NCI-H128 (cell line): ENCODE data around the gene DNAJC4.

Source experiments
- DNase-seq: peaks from one replicate; lab custom pipeline; 2025; ENCODE audit not compliant: unreplicated experiment; lab: John Stamatoyannopoulos, UW

Gene DNAJC4

GRCh38 chr11:64229090-64229743, 1.1 kb upstream of the DNAJC4 start:
- DNase-seq = no peak

- no peak for DNase-seq
Measured at GRCh38 chr11:64229744-64230170, 591 bp upstream of the DNAJC4 start.

GRCh38 chr11:64230985-64231365, 627 bp downstream of the DNAJC4 start:
- DNase-seq = no peak

DNA sequence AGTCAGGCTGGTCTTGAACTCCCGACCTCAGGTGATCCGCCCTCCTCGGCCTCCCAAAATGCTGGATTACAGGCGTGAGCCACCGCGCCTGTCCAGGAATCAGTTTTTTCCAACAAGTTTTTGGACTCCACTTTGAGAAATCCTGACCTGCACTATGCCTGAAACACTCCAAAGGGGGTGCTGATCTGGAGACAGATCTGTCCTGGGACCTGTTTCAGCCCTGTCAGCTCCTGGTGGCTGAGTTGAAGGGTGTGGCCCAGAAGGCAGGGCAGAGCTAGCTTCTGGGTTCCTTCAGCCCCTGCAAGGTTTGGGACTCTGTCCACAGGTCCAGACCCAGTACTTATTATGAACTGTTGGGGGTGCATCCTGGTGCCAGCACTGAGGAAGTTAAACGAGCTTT, 1.2 kb downstream of the DNAJC4 start:
- no peak for DNase-seq

GRCh38 chr11:64232182-64232966, 2.0 kb downstream of the DNAJC4 start:
- DNase-seq = no peak

DNA sequence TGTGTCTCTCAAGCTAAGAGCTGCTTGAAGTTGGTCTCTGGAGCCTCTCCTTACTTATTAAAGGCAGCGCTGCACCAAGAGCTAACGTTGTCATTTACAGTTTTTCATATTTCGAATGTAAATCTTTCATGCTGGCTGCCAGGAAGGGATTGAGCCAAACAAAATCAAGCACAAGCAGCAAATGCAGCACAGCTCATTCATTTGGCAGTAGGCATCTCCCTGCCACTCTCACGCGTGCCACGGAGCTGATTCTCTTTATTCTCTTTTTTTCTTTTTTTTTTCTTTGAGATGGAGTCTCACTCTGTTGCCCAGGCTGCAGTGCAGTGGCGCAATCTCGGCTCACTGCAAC, 2.6 kb downstream of the DNAJC4 start:
- DNase-seq = no peak

DNA sequence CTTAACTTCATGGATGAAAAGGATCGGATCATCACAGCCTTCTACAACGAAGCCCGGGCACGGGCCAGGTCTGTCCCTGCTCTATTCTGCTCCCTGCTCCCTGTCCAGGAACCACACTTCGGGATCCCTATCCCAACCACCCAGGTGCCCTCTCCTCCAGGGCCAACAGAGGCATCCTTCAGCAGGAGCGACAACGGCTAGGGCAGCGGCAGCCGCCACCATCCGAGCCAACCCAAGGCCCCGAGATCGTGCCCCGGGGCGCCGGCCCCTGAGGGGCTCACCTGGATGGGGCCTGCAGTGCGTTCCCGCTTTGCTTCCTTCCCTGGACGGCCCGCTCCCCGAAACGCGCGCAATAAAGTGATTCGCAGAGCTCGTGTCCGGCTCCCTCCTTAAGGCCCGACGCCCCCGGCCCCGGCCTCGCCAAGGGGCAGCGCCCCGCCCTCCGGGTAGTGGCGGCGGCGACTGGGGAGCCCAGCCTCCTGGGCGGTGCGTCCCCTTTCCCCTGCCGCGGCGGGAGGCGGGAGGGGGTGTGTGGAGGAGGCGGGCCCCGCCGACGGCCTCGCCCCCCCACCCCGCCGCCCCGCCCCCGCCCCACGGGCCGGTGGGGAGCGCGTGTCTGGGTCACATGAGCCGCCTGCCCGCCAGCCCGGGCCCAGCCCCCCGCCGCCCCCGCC, 3.7 kb downstream of the DNAJC4 start, which contains the start of gene VEGFB:
Gene VEGFB (plus strand): TSS at position 672 of the 674 bp plus-strand sequence. CDS start 250 bp downstream, outside the sequence.
- no peak for DNase-seq

DNA sequence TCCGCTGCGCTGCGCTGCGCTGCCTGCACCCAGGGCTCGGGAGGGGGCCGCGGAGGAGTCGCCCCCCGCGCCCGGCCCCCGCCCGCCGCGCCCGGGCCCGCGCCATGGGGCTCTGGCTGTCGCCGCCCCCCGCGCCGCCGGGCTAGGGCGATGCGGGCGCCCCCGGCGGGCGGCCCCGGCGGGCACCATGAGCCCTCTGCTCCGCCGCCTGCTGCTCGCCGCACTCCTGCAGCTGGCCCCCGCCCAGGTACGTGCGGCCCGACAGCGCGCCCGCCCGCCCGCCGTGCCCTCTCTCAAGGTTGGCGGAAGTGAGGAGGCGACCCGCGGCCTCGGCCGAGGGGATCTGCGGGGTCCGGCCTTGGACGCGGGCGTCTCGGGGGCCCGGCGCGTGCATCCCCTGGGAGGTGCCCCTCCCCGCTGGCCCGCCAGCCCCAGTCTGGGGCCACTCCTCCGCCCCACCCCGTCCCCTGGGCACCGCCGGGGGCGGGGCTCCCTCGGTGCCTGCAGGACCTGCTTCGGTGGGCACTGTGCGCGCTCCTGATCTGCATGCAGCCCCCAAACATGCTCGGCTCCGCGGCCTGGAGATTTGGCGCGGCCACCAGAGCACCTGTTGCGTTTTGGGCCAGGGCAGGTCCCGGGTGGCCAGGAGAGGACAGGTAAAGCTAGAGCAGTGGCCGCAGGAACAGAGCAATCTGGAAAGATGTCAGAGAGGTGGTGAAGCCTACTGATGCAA, 4.5 kb downstream of the DNAJC4 start:
- DNase-seq = no peak

DNA sequence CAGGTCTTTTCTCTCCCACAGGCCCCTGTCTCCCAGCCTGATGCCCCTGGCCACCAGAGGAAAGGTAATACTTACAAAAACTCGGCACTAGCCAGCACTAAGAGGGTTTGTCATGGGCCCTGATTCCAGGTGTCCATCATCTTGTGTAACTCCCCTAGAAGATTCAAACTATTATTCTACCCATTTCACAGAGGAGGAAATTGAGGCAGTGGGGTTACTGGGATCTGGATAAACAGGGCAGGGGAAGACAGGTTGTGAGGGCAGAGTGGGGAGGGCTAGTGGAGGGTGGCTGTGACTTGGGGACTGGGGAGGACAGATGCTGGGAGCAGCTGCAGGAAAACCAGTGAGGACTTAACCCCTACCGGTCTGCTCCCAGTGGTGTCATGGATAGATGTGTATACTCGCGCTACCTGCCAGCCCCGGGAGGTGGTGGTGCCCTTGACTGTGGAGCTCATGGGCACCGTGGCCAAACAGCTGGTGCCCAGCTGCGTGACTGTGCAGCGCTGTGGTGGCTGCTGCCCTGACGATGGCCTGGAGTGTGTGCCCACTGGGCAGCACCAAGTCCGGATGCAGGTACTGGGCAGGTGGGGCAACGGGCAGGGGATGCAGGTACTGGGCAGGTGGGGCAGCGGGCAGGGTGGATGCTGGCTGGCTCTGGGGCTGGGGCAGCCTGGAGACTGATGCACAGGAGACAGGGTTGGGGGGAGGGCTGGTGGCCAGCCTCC, 5.3 kb downstream of the DNAJC4 start:
- no peak for DNase-seq

- DNase-seq = no peak
Measured at GRCh38 chr11:64237484-64237951, 7.2 kb downstream of the DNAJC4 start.

DNA sequence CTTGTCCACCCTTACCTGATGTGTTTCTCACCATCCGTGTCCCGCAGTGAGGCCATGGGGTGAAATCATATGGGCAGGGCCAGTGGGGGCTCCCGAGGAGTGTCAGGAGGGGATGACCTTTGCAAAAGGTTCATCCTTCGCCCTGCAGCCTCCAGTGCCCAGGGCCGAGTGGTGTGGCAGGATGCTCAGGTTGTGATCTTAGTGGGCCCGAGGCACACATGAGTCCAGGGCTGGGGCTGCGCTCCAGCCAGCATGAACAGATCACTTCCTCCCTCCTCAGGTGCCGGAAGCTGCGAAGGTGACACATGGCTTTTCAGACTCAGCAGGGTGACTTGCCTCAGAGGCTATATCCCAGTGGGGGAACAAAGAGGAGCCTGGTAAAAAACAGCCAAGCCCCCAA, 7.7 kb downstream of the DNAJC4 start:
- DNase-seq = no peak

- DNase-seq = no peak
Measured at GRCh38 chr11:64238999-64239398, 8.7 kb downstream of the DNAJC4 start.

DNA sequence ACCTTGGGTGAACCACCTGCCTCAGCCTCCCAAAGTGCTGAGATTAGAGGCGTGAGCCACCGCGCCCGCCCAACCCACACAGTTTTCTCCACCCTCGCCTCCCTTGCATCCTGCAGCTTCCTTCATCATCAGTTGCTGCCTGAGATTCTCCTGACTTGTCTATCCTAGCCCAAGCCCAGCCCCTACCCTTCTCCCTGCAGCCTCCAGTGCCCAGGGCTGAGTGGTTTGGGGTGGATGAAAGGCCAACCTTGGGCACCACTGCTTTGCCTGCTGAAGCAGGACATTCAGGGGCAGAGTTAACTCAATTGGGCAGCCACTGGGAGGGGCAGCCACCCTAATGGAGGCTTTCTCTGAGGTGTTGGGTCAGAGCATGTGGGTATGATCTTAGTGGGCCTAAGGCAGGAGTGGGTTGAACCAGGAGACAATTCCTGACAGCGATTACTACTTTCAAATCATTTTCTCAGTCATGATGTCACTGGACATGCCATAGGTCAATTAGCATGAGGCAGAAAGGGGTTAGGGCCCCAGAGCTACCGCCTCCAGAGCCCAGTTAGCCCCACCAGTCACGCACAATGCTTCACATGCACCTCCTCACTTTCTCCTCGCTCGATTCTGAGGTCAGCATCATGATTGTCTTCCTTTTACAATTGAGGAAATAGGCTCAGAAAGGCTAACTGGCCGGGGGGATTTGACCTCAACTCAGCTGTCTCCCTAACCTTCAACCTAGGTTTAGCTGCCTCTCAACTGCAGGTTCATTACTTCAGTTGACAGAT, 9.5 kb downstream of the DNAJC4 start:
- DNase-seq = no peak

- DNase-seq = peak; percentile 93
Measured at GRCh38 chr11:64240435-64241240, 10.3 kb downstream of the DNAJC4 start, which contains the start of gene FKBP2. TSS of gene FKBP2 (plus strand) at chr11:64241095. CDS start at chr11:64242388, 1,293 bp downstream.

DNA sequence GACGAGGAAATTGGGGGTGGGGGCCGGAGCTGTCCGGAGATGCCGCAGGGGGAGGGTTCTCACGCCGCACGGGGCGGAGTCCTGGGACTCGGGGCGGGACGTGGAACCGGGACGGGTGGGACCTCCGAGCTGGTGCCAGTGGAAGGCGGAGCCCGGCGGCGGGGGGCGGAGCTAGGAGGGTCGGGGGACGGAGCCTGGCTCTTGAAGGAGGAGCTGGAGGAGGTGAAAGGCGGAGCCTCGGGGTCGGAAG, 10.8 kb downstream of the DNAJC4 start:
- peak; percentile 95 for DNase-seq

GRCh38 chr11:64241491-64242374, 11.4 kb downstream of the DNAJC4 start:
- DNase-seq = no peak

DNA sequence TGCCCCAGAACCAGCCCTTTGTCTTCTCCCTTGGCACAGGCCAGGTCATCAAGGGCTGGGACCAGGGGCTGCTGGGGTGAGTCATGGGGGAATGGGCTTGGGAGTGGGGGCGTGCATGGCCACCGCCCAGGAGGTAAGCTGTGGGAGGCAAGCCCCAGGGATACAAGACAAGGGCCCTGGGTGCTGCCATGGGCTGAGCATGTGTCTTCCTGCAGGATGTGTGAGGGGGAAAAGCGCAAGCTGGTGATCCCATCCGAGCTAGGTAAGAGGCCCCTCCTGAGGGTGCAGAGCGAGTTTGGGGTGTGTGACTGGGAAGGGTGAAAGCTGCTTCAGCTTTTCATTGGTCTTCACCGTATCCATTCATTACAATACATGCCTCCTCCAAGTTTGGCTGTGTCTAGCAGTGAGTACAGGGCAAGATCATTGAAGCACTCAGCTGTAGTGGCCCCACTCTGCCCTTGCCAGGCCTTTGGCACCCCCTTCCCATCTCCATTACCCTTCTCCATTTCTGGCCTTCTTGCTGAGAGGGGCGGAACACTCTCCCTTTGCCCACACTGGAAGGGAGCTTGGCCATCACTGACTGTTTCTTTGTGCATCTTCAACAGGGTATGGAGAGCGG, 13.0 kb downstream of the DNAJC4 start:
- no peak for DNase-seq

- no peak for DNase-seq
Measured at GRCh38 chr11:64244107-64244506, 13.8 kb downstream of the DNAJC4 start.
